Muscle of leg (tissue), 16 donors: ENCODE results near the gene PARD6A. TPM values are rescaled to one million over a fixed set of nuclear protein-coding genes. Genes with fewer than 3 reads are reported as not detected.
A peak's percentile ranks its signal among the peaks of the same experiment; 100 is the strongest.

Source experiments
- DNase-seq: peaks from one replicate; pipeline ENCODE4 v3.0.0; 2013
- H3K27ac ChIP-seq: one replicate; pipeline ENCODE4 v1.5.1; 2013; ENCODE audit warnings: mild to moderate bottlenecking, low read length, control low read depth
- H3K27me3 ChIP-seq: one replicate; pipeline ENCODE4 v1.6.1; 2013; ENCODE audit warnings: low read length; ENCODE audit not compliant: control insufficient read depth, insufficient read depth
- H3K36me3 ChIP-seq: one replicate; pipeline ENCODE4 v1.6.1; 2013; ENCODE audit warnings: low read length; ENCODE audit not compliant: control insufficient read depth, insufficient read depth
- H3K4me1 ChIP-seq: one replicate; pipeline ENCODE4 v1.6.1; 2013; ENCODE audit warnings: low read length; ENCODE audit not compliant: control insufficient read depth, insufficient read depth
- H3K4me3 ChIP-seq: one replicate; pipeline ENCODE4 v1.5.1; 2013; ENCODE audit warnings: low read length, control low read depth
- H3K9me3 ChIP-seq: replicated peaks from 2 replicates; pipeline ENCODE4 v1.6.1; 2013; ENCODE audit warnings: low read depth, low read length; ENCODE audit not compliant: control insufficient read depth
- WGBS: methylation state at CpG from one replicate; pipeline ENCODE4 v1.1.5; 2013; ENCODE audit warnings: missing lambda C conversion rate; ENCODE audit not compliant: insufficient coverage; 5-methylcytosine and 5-hydroxymethylcytosine counted together
- long read RNA-seq, 11 donors: transcript quantifications; one replicate each; lab custom pipeline, GENCODE V29; 2026
- polyA plus RNA-seq, 8 donors: library from polyadenylated mRNA; unstranded; fragments of 120-200 nt; gene quantifications; one replicate each; pipeline versions ENCODE4 v1.2.1 to v1.2.3, GENCODE V29; 2013; ENCODE audit warnings: inconsistent platforms in 1 of 8, low replicate concordance in 1 of 8; ENCODE audit not compliant: insufficient read length in 8 of 8, insufficient read depth in 1 of 8
- total RNA-seq: library from RNA; stranded (reverse); fragments of 120-200 nt; gene quantifications from one replicate; pipeline ENCODE4 v1.2.4, GENCODE V29; 2013

PARD6A gene
- total RNA-seq (1.3 TPM), polyA plus RNA-seq (1 to 10 TPM in 5 of 8 donors, under 1 TPM in 3; 0.59 to 1.8 (median 1.3) TPM)
- long read RNA-seq, donor 1, partial matches to known transcripts, result 0 of 1 reads
- long read RNA-seq, donor 1, other reads (novel, unspliced or antisense), result 0 of 1 reads
- long read RNA-seq, donor 2, result 0 reads
- long read RNA-seq, donor 3, result 0 reads
- long read RNA-seq, donor 4, result 0 reads
- long read RNA-seq, donor 5, partial matches to known transcripts, result 0 of 1 reads
- long read RNA-seq, donor 5, other reads (novel, unspliced or antisense), result 0 of 1 reads
- long read RNA-seq, donor 6, partial matches to known transcripts, result 0 of 1 reads
- long read RNA-seq, donor 6, other reads (novel, unspliced or antisense), result 0 of 1 reads
- long read RNA-seq, donor 7, partial matches to known transcripts, result 0 of 2 reads
- long read RNA-seq, donor 7, other reads (novel, unspliced or antisense), result 0 of 2 reads
- long read RNA-seq, donor 8, result 0 reads
- long read RNA-seq, donor 9, partial matches to known transcripts, result 0 of 1 reads
- long read RNA-seq, donor 9, other reads (novel, unspliced or antisense), result 0 of 1 reads
- long read RNA-seq, donor 10, result 0 reads
- long read RNA-seq, donor 11, result 0 reads

- peak; percentile 99 for DNase-seq
- peaks cover 24% of the 10 kb centered on the region for H3K4me1 ChIP-seq
- H3K36me3 ChIP-seq, result peaks cover 36% of the 10 kb centered on the region
- no peaks in the 10 kb centered on the region for H3K9me3 ChIP-seq
- peak within 1 kb of the TSS; percentile 75 for H3K4me3 ChIP-seq
- peaks cover 7% of the 10 kb centered on the region for H3K27me3 ChIP-seq
- H3K27ac ChIP-seq, result peak within 1 kb of the TSS; percentile 97
- under 1% methylated on average over 48 of the region's 48 CpGs for WGBS
Measured at GRCh38 chr16:67660564-67661028, at the start of gene PARD6A. Gene PARD6A, plus strand, starts transcription at chr16:67660960. Its CDS starts 79 bp downstream, at chr16:67661039.

- Histone ChIP-seq H3K27me3 (no peaks in the 10 kb centered on the region), H3K36me3 (peaks cover 44% of the 10 kb centered on the region), H3K27ac (no peak overlapping the region), H3K4me1 (no peaks in the 10 kb centered on the region), H3K4me3 (no peak overlapping the region), H3K9me3 (no peaks in the 10 kb centered on the region)
- DNase-seq, result no peak
- WGBS, result 77% methylated on average over 7 of the region's 10 CpGs
Measured at GRCh38 chr16:67613808-67614207, 47.0 kb upstream of the PARD6A start.

GRCh38 chr16:67628216-67628615 is 32.5 kb upstream of the PARD6A start:
- no peak for DNase-seq
- Histone ChIP-seq H3K27ac (no peak overlapping the region), H3K9me3 (no peaks in the 10 kb centered on the region), H3K4me3 (no peak overlapping the region), H3K27me3 (no peaks in the 10 kb centered on the region), H3K36me3 (peaks cover 77% of the 10 kb centered on the region), H3K4me1 (no peaks in the 10 kb centered on the region)
- WGBS, result 94% methylated on average over 10 of the region's 14 CpGs

- Histone ChIP-seq H3K9me3 (no peaks in the 10 kb centered on the region), H3K4me3 (no peak overlapping the region), H3K27ac (no peak overlapping the region), H3K27me3 (no peaks in the 10 kb centered on the region), H3K4me1 (no peaks in the 10 kb centered on the region), H3K36me3 (peaks cover 72% of the 10 kb centered on the region)
- 63% methylated on average over 4 of the region's 7 CpGs for WGBS
- DNase-seq, result no peak
Measured at GRCh38 chr16:67632415-67633172, 28.2 kb upstream of the PARD6A start.

GRCh38 chr16:67636713-67637112 is 24.0 kb upstream of the PARD6A start:
- WGBS, result 69% methylated on average over 4 of the region's 8 CpGs
- peaks cover 61% of the 10 kb centered on the region for H3K36me3 ChIP-seq
- H3K9me3 ChIP-seq, result no peaks in the 10 kb centered on the region
- H3K4me1 ChIP-seq, result no peaks in the 10 kb centered on the region
- H3K27me3 ChIP-seq, result no peaks in the 10 kb centered on the region
- no peak overlapping the region for H3K27ac ChIP-seq
- H3K4me3 ChIP-seq, result no peak overlapping the region
- no peak for DNase-seq

- Histone ChIP-seq H3K9me3 (no peaks in the 10 kb centered on the region), H3K4me1 (peaks cover 5% of the 10 kb centered on the region), H3K27me3 (no peaks in the 10 kb centered on the region), H3K27ac (no peak overlapping the region), H3K36me3 (peaks cover 52% of the 10 kb centered on the region), H3K4me3 (no peak overlapping the region)
- no peak for DNase-seq
- 57% methylated on average over 4 of the region's 12 CpGs for WGBS
Measured at GRCh38 chr16:67637625-67638024, 23.1 kb upstream of the PARD6A start.

- Histone ChIP-seq H3K27ac (no peak overlapping the region), H3K27me3 (peaks cover 34% of the 10 kb centered on the region), H3K9me3 (no peaks in the 10 kb centered on the region), H3K4me1 (peaks cover 9% of the 10 kb centered on the region), H3K4me3 (no peak overlapping the region), H3K36me3 (peaks cover 24% of the 10 kb centered on the region)
- DNase-seq, result peak; percentile 41
- 61% methylated on average over 9 of the region's 10 CpGs for WGBS
Measured at GRCh38 chr16:67641779-67642708, 18.7 kb upstream of the PARD6A start.

- Histone ChIP-seq H3K36me3 (peaks cover 6% of the 10 kb centered on the region), H3K27ac (no peak overlapping the region), H3K4me1 (peaks cover 12% of the 10 kb centered on the region), H3K27me3 (peaks cover 54% of the 10 kb centered on the region), H3K9me3 (no peaks in the 10 kb centered on the region), H3K4me3 (no peak overlapping the region)
- WGBS, result 86% methylated on average over 9 of the region's 9 CpGs
- no peak for DNase-seq
Measured at GRCh38 chr16:67644038-67644437, 16.7 kb upstream of the PARD6A start.

- 77% methylated on average over 15 of the region's 15 CpGs for WGBS
- peaks cover 69% of the 10 kb centered on the region for H3K27me3 ChIP-seq
- no peak overlapping the region for H3K27ac ChIP-seq
Measured at GRCh38 chr16:67645397-67646121, 15.2 kb upstream of the PARD6A start.

More at GRCh38 chr16:67645397-67646121, 15.2 kb upstream of the PARD6A start:
- no peaks in the 10 kb centered on the region for H3K9me3 ChIP-seq
- H3K4me3 ChIP-seq, result no peak overlapping the region
- no peaks in the 10 kb centered on the region for H3K36me3 ChIP-seq
- H3K4me1 ChIP-seq, result peaks cover 12% of the 10 kb centered on the region
- no peak for DNase-seq
